NCI-H2196 (cell line): ENCODE results near the gene STKLD1.
"Not testable (repeated sequence)": the region's sequence is repeated elsewhere in the genome, so short reads cannot be mapped to it uniquely, and the experiment has no call there.

Experiments used
- DNase-seq: peaks from one replicate; lab custom pipeline; 2025; ENCODE audit not compliant: unreplicated experiment; lab: John Stamatoyannopoulos, UW

The STKLD1 gene

GRCh38 chr9:133436681-133437080, 60.5 kb downstream of the STKLD1 start:
- DNase-seq: no peak

GRCh38 chr9:133437753-133438531, 61.8 kb downstream of the STKLD1 start:
- DNase-seq: peak; percentile 7

GRCh38 chr9:133439337-133439736, 63.2 kb downstream of the STKLD1 start:
- DNase-seq: no peak

- no peak for DNase-seq
Measured at GRCh38 chr9:133440874-133441273, 64.7 kb downstream of the STKLD1 start.

GRCh38 chr9:133441571-133441970, 65.4 kb downstream of the STKLD1 start:
- DNase-seq: no peak

- no peak for DNase-seq
Measured at GRCh38 chr9:133443248-133443647, 67.1 kb downstream of the STKLD1 start.

- DNase-seq: peak; percentile 61
Measured at GRCh38 chr9:133443982-133444381, 67.8 kb downstream of the STKLD1 start.

- no peak for DNase-seq
Measured at GRCh38 chr9:133445293-133445969, 69.3 kb downstream of the STKLD1 start.

- DNase-seq: no peak
Measured at GRCh38 chr9:133448487-133448972, 72.4 kb downstream of the STKLD1 start.

- DNase-seq: peak; percentile 73
Measured at GRCh38 chr9:133449760-133450159, 73.6 kb downstream of the STKLD1 start.

GRCh38 chr9:133451865-133452264, 75.7 kb downstream of the STKLD1 start:
- not testable (repeated sequence) for DNase-seq

- no peak for DNase-seq
Measured at GRCh38 chr9:133452562-133452961, 76.4 kb downstream of the STKLD1 start.

- DNase-seq: no peak
Measured at GRCh38 chr9:133453651-133454050, 77.5 kb downstream of the STKLD1 start.

GRCh38 chr9:133454325-133454724, 78.2 kb downstream of the STKLD1 start:
- no peak for DNase-seq

GRCh38 chr9:133454943-133455673, 78.9 kb downstream of the STKLD1 start:
- no peak for DNase-seq
